K562 (cell line): ENCODE data around the gene PTH1R. TPM values are rescaled to one million over a fixed set of nuclear protein-coding genes. Genes with fewer than 3 reads are reported as not detected.
A peak's percentile ranks its signal among the peaks of the same experiment; 100 is the strongest.

Source experiments
- ATF3 ChIP-seq, 2 experiments: fragments of 450-650 bp in 1 of 2; sonication (generic) in 1 of 2; formaldehyde crosslinking in 1 of 2; IDR thresholded peaks in 1 of 2; conservative IDR thresholded peaks in 1 of 2; 2 replicates each; pipeline versions ENCODE4 v1.6.1 to v1.8.1; 2016 to 2023; ENCODE audit warnings: mild to moderate bottlenecking in 2 of 2, moderate library complexity in 2 of 2, inconsistent platforms in 1 of 2, missing genetic modification reagents in 1 of 2
- CBX8 ChIP-seq: fragments of 200-600 bp; sonication (generic); IDR thresholded peaks from 2 replicates; pipeline ENCODE4 v1.6.1; 2012; ENCODE audit warnings: borderline replicate concordance, mixed run types, low read depth, mild to moderate bottlenecking, moderate library complexity, mixed read lengths, low read length, control low read depth, inconsistent platforms; ENCODE audit not compliant: poor library complexity, severe bottlenecking; ENCODE audit errors: extremely low read depth
- CC2D1A ChIP-seq: fragments of 450-650 bp; IDR thresholded peaks from 2 replicates; pipeline ENCODE4 v1.6.1; 2017; ENCODE audit warnings: mild to moderate bottlenecking
- DPF2 ChIP-seq: fragments of 450-650 bp; IDR thresholded peaks from 2 replicates; pipeline ENCODE4 v1.6.1; 2016
- HNRNPK ChIP-seq: fragments of 200-400 bp; formaldehyde crosslinking; IDR thresholded peaks from one replicate; pipeline ENCODE4 v1.6.1; 2018; ENCODE audit warnings: mild to moderate bottlenecking, low read depth, low read length; ENCODE audit not compliant: poor library complexity, severe bottlenecking
- MECOM ChIP-seq: fragments of 250-450 bp; sonication (Bioruptor Pico); IDR thresholded peaks from 2 replicates; pipeline ENCODE4 v1.8.0; 2022; ENCODE audit warnings: inconsistent platforms
- MIER1 ChIP-seq: fragments of 450-650 bp; IDR thresholded peaks from 2 replicates; pipeline ENCODE4 v1.6.1; 2016; ENCODE audit warnings: antibody characterized with exemption, mild to moderate bottlenecking, low read depth
- REST ChIP-seq, 2 experiments: fragments of 450-650 bp; formaldehyde crosslinking in 1 of 2; IDR thresholded peaks; 2 replicates each; pipeline versions ENCODE4 v1.4.0 to v1.6.1; 2014 to 2020; ENCODE audit warnings: mild to moderate bottlenecking in 2 of 2, borderline replicate concordance in 1 of 2, low read depth in 1 of 2
- SIN3B ChIP-seq: fragments of 450-650 bp; IDR thresholded peaks from 2 replicates; pipeline ENCODE4 v1.6.1; 2017; ENCODE audit warnings: low read depth, mild to moderate bottlenecking, moderate library complexity
- SMARCA4 ChIP-seq: fragments of 450-650 bp; IDR thresholded peaks from 2 replicates; pipeline ENCODE4 v1.6.1; 2016
- SMC3 ChIP-seq: conservative IDR thresholded peaks from 2 replicates; pipeline ENCODE4 v1.6.1; 2011; ENCODE audit warnings: low read depth, low read length, improper control_type of control experiment; ENCODE audit not compliant: insufficient read depth
- STAG1 ChIP-seq: sonication (generic); formaldehyde crosslinking; IDR thresholded peaks from 2 replicates; pipeline ENCODE4 v1.5.0; 2020; ENCODE audit warnings: missing genetic modification reagents, borderline replicate concordance
- TFAP4 ChIP-seq: sonication (generic); formaldehyde crosslinking; IDR thresholded peaks from 2 replicates; pipeline ENCODE4 v1.8.0; 2022; ENCODE audit warnings: missing genetic modification reagents, mild to moderate bottlenecking, moderate library complexity, borderline replicate concordance
- ZNF316 ChIP-seq: fragments of 450-650 bp; IDR thresholded peaks from 2 replicates; pipeline ENCODE4 v1.6.1; 2016
- polyA plus RNA-seq, 8 experiments: library from polyadenylated mRNA; depleted of rRNA in 4 of 8; stranded (reverse) in 5 of 8; unstranded in 3 of 8; fragments of >200 nt; fragmentation: Nextera tagmentation in 2 of 8; fragmentation: Illumina TruSeq in 1 of 8; extraction: Ambion mirVana in 2 of 8; extraction: Trizol in 1 of 8; gene quantifications; 2 replicates each; pipeline versions ENCODE4 v1.2.1 to v1.2.3, GENCODE V29; 2011 to 2014; ENCODE audit warnings: inconsistent platforms in 1 of 8, missing spikeins in 1 of 8
- total RNA-seq, 7 experiments: library from RNA; depleted of rRNA in 6 of 7; stranded (reverse); fragments of >200 nt in 6 of 7; fragmentation: Illumina TruSeq in 2 of 7; extraction: Trizol in 2 of 7; gene quantifications; 2 replicates each; pipeline versions ENCODE4 v1.2.1 to v1.2.3, GENCODE V29; 2011 to 2021; ENCODE audit warnings: low replicate concordance in 1 of 7

The PTH1R gene
- total and polyA plus RNA-seq, 9 of the 15 experiments (the other 6 are each of a cell fraction or from before 2014, with no cell fraction given) = not detected

- peak; percentile 50; the same call in 1 of the 2 replicates for TF ChIP-seq STAG1 (CRISPR knock-in tag)
- peak; percentile 45 for TF ChIP-seq ATF3 (IDR thresholded peaks at IDR 0.05)
- TF ChIP-seq ATF3 (CRISPR knock-in tag; conservative IDR thresholded peaks at IDR 0.05) = no peak
- no peak for TF ChIP-seq HNRNPK
- TF ChIP-seq SIN3B = no peak
- TF ChIP-seq CC2D1A = peak; percentile 75; the same call in 1 of the 2 replicates
- peak; percentile 76; the same call in 1 of the 2 replicates for TF ChIP-seq TFAP4
- TF ChIP-seq ZNF316 = no peak
- 0 out of 2 replicates have a peak, but pooled peaks have one; percentile 12 for TF ChIP-seq DPF2
- TF ChIP-seq SMARCA4 = no peak
- TF ChIP-seq CBX8 = no peak
- TF ChIP-seq REST (IDR thresholded peaks at IDR 0.05; ENCODE audit: borderline replicate concordance) = peak; percentile 85; the same call in 1 of the 2 replicates
- TF ChIP-seq REST (CRISPR knock-in tag; IDR thresholded peaks at IDR 0.05; ENCODE audit: low read depth) = no peak
- no peak for TF ChIP-seq MIER1
- TF ChIP-seq SMC3 = peak; percentile 74
- no peak for TF ChIP-seq MECOM (CRISPR knock-in tag)
Measured at GRCh38 chr3:46923559-46924350, 46.2 kb downstream of the PTH1R start (continued).
